Measurements from ENCODE around the gene TAS2R13.

TAS2R13 gene

DNA sequence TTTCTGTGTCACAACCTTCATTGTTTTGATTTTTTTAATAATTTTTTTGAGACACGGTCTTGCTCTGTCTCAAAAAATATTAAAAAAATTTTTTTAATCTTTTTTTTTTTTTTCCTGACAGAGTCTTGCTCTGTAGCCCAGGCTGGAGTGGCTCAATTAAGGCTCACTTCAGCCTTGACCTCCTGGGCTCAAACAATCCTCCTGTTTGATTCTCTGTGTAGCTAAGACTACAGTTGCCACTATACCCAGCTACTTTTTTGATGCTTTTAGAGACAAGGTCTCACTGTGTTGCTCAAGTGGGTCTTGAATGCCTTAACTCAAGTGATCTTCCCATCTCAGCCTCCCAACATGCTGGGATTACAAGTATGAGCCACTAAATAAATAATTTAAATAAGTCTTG is 10.4 kb upstream of the TAS2R13 start:
- Histone ChIP-seq H3K4me3 (ENCODE audit: low read length) (no peak overlapping the region), H3K9me3 (ENCODE audit: control insufficient read depth, low read length) (no peaks in the 10 kb centered on the region), H3K4me1 (ENCODE audit: control insufficient read depth, insufficient read depth, low read length) (no peaks in the 10 kb centered on the region), H3K27me3 (ENCODE audit: control insufficient read depth, insufficient read depth, low read length) (no peaks in the 10 kb centered on the region), H3K9ac (ENCODE audit: low read length) (no peak overlapping the region), H3K36me3 (ENCODE audit: control insufficient read depth, insufficient read depth, low read length) (no peaks in the 10 kb centered on the region)

DNA sequence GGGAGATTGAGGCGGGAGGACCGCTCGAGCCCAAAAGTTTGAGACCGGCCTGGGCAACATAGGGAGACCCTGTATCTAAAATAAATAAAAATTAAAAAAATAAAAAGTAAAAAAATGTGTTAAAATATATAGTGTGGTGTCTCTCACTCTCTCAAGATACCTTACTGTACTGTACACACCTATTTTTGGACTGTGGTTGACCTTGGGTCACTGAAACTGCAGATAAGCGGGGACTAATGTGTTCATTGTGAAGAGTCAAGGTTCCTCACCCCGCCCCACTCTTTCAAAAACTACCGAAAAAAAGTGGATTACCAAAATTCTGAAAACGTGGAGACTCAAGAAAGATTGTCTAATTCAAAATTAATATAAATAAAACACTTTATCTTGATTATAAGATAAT is 1.0 kb upstream of the TAS2R13 start:
- H3K9ac ChIP-seq (ENCODE audit: low read length) = no peak overlapping the region
- no peaks in the 10 kb centered on the region for H3K27me3 ChIP-seq (ENCODE audit: control insufficient read depth, insufficient read depth, low read length)
- H3K4me1 ChIP-seq (ENCODE audit: control insufficient read depth, insufficient read depth, low read length) = no peaks in the 10 kb centered on the region
- no peaks in the 10 kb centered on the region for H3K36me3 ChIP-seq (ENCODE audit: control insufficient read depth, insufficient read depth, low read length)
- no peak overlapping the region for H3K4me3 ChIP-seq (ENCODE audit: low read length)
- H3K9me3 ChIP-seq (ENCODE audit: control insufficient read depth, low read length) = no peaks in the 10 kb centered on the region

DNA sequence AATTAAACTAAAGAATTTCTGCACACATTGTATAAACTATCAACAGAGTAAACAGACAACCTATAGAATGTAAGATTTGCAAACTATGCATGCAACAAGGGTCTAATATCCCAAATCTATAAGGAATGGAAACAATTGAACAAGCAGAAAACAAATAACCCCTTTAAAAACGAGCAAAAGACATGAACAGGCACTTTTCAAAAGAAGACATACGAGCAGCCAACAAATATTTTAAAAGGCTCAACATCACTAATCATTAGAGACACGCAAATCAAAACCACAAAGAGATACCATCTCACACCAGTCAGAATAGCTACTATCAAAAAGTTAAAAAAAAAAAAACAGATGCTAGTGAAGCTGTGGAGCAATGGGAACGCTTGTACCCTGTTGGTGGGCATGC is 4.7 kb downstream of the TAS2R13 start:
- no peak overlapping the region for H3K9ac ChIP-seq (ENCODE audit: low read length)
- H3K4me3 ChIP-seq (ENCODE audit: low read length) = no peak overlapping the region
- no peaks in the 10 kb centered on the region for H3K9me3 ChIP-seq (ENCODE audit: control insufficient read depth, low read length)
- no peaks in the 10 kb centered on the region for H3K36me3 ChIP-seq (ENCODE audit: control insufficient read depth, insufficient read depth, low read length)
- H3K27me3 ChIP-seq (ENCODE audit: control insufficient read depth, insufficient read depth, low read length) = no peaks in the 10 kb centered on the region
- H3K4me1 ChIP-seq (ENCODE audit: control insufficient read depth, insufficient read depth, low read length) = peaks cover 6% of the 10 kb centered on the region

DNA sequence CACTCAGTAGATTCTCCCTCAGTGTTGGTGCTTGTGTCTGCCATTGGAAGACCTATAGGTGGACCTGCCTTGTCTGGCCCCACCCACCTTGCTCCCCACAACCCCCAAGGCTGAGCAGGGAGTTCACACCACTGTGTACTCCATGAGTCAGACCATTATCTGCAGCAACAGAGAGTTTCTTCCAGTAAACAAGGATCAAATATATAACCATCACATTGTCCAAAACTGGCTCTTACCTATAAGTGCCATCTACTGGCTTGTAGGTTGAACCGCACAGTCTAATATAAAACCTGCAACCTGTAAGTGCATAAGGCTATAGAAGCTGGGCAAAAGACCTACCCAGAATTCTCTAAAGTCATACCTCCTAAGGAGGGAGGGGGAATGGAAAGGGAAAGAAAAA is 7.9 kb downstream of the TAS2R13 start:
- Histone ChIP-seq H3K9ac (ENCODE audit: low read length) (no peak overlapping the region), H3K4me1 (ENCODE audit: control insufficient read depth, insufficient read depth, low read length) (peaks cover 6% of the 10 kb centered on the region), H3K36me3 (ENCODE audit: control insufficient read depth, insufficient read depth, low read length) (no peaks in the 10 kb centered on the region), H3K4me3 (ENCODE audit: low read length) (no peak overlapping the region), H3K27me3 (ENCODE audit: control insufficient read depth, insufficient read depth, low read length) (no peaks in the 10 kb centered on the region), H3K9me3 (ENCODE audit: control insufficient read depth, low read length) (no peaks in the 10 kb centered on the region)

GRCh38 chr12:10900972-10901371 is 8.4 kb downstream of the TAS2R13 start:
- Histone ChIP-seq H3K4me3 (ENCODE audit: low read length) (no peak overlapping the region), H3K9me3 (ENCODE audit: control insufficient read depth, low read length) (no peaks in the 10 kb centered on the region), H3K9ac (ENCODE audit: low read length) (no peak overlapping the region), H3K36me3 (ENCODE audit: control insufficient read depth, insufficient read depth, low read length) (no peaks in the 10 kb centered on the region), H3K4me1 (ENCODE audit: control insufficient read depth, insufficient read depth, low read length) (peaks cover 6% of the 10 kb centered on the region), H3K27me3 (ENCODE audit: control insufficient read depth, insufficient read depth, low read length) (no peaks in the 10 kb centered on the region)

- Histone ChIP-seq H3K4me1 (ENCODE audit: control insufficient read depth, insufficient read depth, low read length) (peaks cover 6% of the 10 kb centered on the region), H3K36me3 (ENCODE audit: control insufficient read depth, insufficient read depth, low read length) (no peaks in the 10 kb centered on the region), H3K9me3 (ENCODE audit: control insufficient read depth, low read length) (no peaks in the 10 kb centered on the region), H3K9ac (ENCODE audit: low read length) (no peak overlapping the region), H3K4me3 (ENCODE audit: low read length) (no peak overlapping the region), H3K27me3 (ENCODE audit: control insufficient read depth, insufficient read depth, low read length) (no peaks in the 10 kb centered on the region)
These were observed 8.8 kb downstream of the TAS2R13 start for GRCh38 chr12:10900530-10900929.

GRCh38 chr12:10896854-10897253 is 12.5 kb downstream of the TAS2R13 start:
- H3K36me3 ChIP-seq (ENCODE audit: control insufficient read depth, insufficient read depth, low read length) = no peaks in the 10 kb centered on the region
- H3K27me3 ChIP-seq (ENCODE audit: control insufficient read depth, insufficient read depth, low read length) = no peaks in the 10 kb centered on the region
- no peak overlapping the region for H3K9ac ChIP-seq (ENCODE audit: low read length)
- H3K4me1 ChIP-seq (ENCODE audit: control insufficient read depth, insufficient read depth, low read length) = peaks cover 14% of the 10 kb centered on the region
- H3K9me3 ChIP-seq (ENCODE audit: control insufficient read depth, low read length) = no peaks in the 10 kb centered on the region
- no peak overlapping the region for H3K4me3 ChIP-seq (ENCODE audit: low read length)

GRCh38 chr12:10891937-10892336 is 17.4 kb downstream of the TAS2R13 start:
- no peak overlapping the region for H3K9ac ChIP-seq (ENCODE audit: low read length)

GRCh38 chr12:10889226-10889625 is 20.1 kb downstream of the TAS2R13 start:
- Histone ChIP-seq H3K9ac (ENCODE audit: low read length) (no peak overlapping the region), H3K4me1 (ENCODE audit: control insufficient read depth, insufficient read depth, low read length) (peaks cover 12% of the 10 kb centered on the region), H3K27me3 (ENCODE audit: control insufficient read depth, insufficient read depth, low read length) (no peaks in the 10 kb centered on the region), H3K4me3 (ENCODE audit: low read length) (no peak overlapping the region), H3K9me3 (ENCODE audit: control insufficient read depth, low read length) (no peaks in the 10 kb centered on the region), H3K36me3 (ENCODE audit: control insufficient read depth, insufficient read depth, low read length) (no peaks in the 10 kb centered on the region)

More at GRCh38 chr12:10891937-10892336, 17.4 kb downstream of the TAS2R13 start:
- Histone ChIP-seq H3K36me3 (ENCODE audit: control insufficient read depth, insufficient read depth, low read length) (no peaks in the 10 kb centered on the region), H3K9me3 (ENCODE audit: control insufficient read depth, low read length) (no peaks in the 10 kb centered on the region), H3K4me3 (ENCODE audit: low read length) (no peak overlapping the region), H3K4me1 (ENCODE audit: control insufficient read depth, insufficient read depth, low read length) (peaks cover 12% of the 10 kb centered on the region), H3K27me3 (ENCODE audit: control insufficient read depth, insufficient read depth, low read length) (no peaks in the 10 kb centered on the region)

DNA sequence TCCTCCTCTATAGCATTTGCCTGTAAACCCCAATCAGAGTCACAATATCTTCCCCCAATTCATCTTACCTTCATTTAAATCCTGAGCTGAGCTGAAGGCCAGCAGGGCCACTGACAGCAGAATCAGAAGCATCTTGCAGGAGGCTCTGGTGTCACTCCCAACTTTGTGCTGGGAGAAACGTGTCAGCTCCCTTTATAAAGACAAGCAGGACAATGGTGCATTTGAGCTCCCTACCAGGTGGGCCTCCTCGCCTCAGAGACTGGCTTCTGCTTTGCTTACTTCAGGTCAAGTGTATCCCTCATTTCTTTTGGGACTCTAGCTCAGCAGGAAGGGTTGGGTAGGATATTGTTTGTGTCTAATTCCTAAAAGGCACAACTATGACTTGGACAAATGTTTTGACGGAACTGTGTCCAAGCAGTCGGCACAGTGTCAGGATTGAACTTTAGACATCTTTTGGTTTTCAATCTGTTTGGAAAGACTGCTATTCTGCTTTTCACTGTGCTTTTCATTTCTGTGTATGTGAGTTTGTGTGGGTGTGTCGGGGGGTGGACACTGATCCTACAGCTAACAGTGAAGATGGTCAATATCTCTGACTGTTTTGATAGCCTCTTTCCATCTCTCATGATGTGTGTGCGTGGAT is 25.2 kb downstream of the TAS2R13 start, which contains the start of gene PRH1:
TSS of gene PRH1 (minus strand) at position 170 of the 640 bp plus-strand sequence. CDS start at position 132, 38 bp downstream.
- no peaks in the 10 kb centered on the region for H3K27me3 ChIP-seq (ENCODE audit: control insufficient read depth, insufficient read depth, low read length)
- H3K36me3 ChIP-seq (ENCODE audit: control insufficient read depth, insufficient read depth, low read length) = no peaks in the 10 kb centered on the region
- no peaks in the 10 kb centered on the region for H3K4me1 ChIP-seq (ENCODE audit: control insufficient read depth, insufficient read depth, low read length)
- H3K4me3 ChIP-seq (ENCODE audit: low read length) = no peak within 1 kb of the TSS
- no peaks in the 10 kb centered on the region for H3K9me3 ChIP-seq (ENCODE audit: control insufficient read depth, low read length)
- H3K9ac ChIP-seq (ENCODE audit: low read length) = no peak within 1 kb of the TSS

GRCh38 chr12:10873378-10873777 is 36.0 kb downstream of the TAS2R13 start:
- no peaks in the 10 kb centered on the region for H3K9me3 ChIP-seq (ENCODE audit: control insufficient read depth, low read length)
- H3K4me1 ChIP-seq (ENCODE audit: control insufficient read depth, insufficient read depth, low read length) = no peaks in the 10 kb centered on the region
- no peak overlapping the region for H3K9ac ChIP-seq (ENCODE audit: low read length)
- H3K4me3 ChIP-seq (ENCODE audit: low read length) = no peak overlapping the region
- H3K27me3 ChIP-seq (ENCODE audit: control insufficient read depth, insufficient read depth, low read length) = no peaks in the 10 kb centered on the region
- H3K36me3 ChIP-seq (ENCODE audit: control insufficient read depth, insufficient read depth, low read length) = no peaks in the 10 kb centered on the region

- no peak overlapping the region for H3K9ac ChIP-seq (ENCODE audit: low read length)
- H3K36me3 ChIP-seq (ENCODE audit: control insufficient read depth, insufficient read depth, low read length) = no peaks in the 10 kb centered on the region
- no peaks in the 10 kb centered on the region for H3K9me3 ChIP-seq (ENCODE audit: control insufficient read depth, low read length)
- no peaks in the 10 kb centered on the region for H3K27me3 ChIP-seq (ENCODE audit: control insufficient read depth, insufficient read depth, low read length)
- H3K4me1 ChIP-seq (ENCODE audit: control insufficient read depth, insufficient read depth, low read length) = no peaks in the 10 kb centered on the region
- no peak overlapping the region for H3K4me3 ChIP-seq (ENCODE audit: low read length)
These were observed 42.0 kb downstream of the TAS2R13 start for GRCh38 chr12:10867381-10867780.
